NCI-H748 (cell line): ENCODE data around the gene TRIM65.
A peak's percentile ranks its signal among the peaks of the same experiment; 100 is the strongest.
"Not testable (repeated sequence)": the region's sequence is repeated elsewhere in the genome, so short reads cannot be mapped to it uniquely, and the experiment has no call there.

Experiments
- DNase-seq: peaks from one replicate; lab custom pipeline; 2025; ENCODE audit not compliant: unreplicated experiment; lab: John Stamatoyannopoulos, UW

The TRIM65 gene

DNA sequence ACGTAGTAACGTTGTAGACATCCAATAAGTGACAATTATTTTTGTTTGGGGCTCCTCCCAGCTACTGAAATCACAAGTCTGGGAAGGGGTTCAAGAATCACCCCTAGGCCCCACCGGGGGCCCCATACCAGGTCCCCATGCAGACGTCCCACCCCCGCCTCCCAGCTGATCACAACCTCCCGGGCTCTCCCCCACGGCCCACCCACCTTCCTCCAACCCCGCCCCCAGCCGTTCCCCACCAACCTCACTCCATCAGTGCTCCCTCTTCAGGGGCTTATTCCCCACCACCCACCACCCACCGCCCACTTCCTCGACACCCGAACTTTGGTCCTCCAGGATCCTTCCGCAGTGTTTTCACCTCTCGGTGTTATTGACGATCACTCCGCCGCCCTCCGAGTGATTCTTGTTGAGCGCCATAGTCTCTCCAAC lies 41.9 kb downstream of the TRIM65 start:
- no peak for DNase-seq

- DNase-seq, result no peak
Observed at GRCh38 chr17:75854101-75854748, 42.5 kb downstream of the TRIM65 start.

DNA sequence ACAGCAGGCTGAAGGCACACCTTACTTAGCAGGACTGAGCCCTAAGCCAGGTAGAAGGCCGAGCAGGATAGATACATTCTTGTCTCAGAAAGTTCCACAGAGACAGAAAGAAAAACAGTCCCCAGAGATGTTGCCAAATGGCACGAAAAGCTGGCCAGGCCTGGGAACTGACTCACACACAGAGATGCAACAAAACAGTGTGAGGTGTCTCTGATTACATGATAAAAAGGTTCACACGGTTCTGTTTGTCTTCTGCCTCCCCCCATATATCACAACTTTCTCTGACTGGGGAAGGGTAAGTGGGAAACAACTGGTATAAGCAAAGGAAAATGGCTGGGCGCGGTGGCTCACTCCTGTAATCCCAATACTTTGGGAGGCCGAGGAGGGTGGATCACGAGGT lies 43.3 kb downstream of the TRIM65 start:
- no peak for DNase-seq

GRCh38 chr17:75851693-75851991 lies 45.1 kb downstream of the TRIM65 start:
- DNase-seq, result not testable (repeated sequence)

DNA sequence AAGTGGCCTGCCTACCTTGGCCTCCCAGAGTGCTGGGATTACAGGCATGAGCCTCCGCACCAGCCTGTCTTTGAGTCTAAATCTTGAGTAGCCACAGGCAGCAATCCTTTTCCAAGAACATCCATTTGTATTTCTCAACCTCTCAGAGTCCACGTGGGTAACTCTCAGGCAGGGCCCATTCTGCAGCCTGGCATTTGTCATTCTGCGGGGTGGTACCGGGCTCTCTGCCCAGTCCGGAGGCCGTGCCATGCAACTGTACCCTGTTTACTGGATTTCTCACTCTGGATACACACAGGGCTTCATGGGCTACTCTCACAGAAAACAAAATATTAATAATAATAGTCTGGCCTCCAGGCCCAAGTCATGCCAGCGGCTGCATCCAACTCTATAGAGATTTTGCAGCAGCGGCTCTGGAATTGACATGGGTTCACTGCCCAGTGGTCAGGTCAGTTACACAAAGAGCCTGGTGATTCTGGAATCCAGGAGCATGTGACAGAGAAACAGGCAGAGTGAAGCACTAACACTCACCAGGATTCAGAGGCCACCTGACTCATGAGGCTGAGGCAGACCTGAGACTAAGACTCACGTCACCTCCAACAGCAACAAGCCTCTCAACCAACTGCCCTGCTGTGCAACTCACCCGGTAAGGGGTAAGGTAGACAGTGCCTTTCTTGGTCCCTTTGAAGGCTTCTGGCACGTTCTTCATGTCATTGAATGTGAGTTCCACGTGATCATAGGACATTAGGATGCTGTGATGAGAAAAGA lies 45.6 kb downstream of the TRIM65 start:
- DNase-seq, result no peak

GRCh38 chr17:75849724-75850123 lies 47.0 kb downstream of the TRIM65 start:
- DNase-seq, result no peak

- no peak for DNase-seq
Observed at GRCh38 chr17:75849279-75849646, 47.5 kb downstream of the TRIM65 start.

- DNase-seq, result peak; percentile 56
Observed at GRCh38 chr17:75848523-75849278, 48.0 kb downstream of the TRIM65 start.

GRCh38 chr17:75847614-75848522 lies 48.9 kb downstream of the TRIM65 start:
- no peak for DNase-seq

DNA sequence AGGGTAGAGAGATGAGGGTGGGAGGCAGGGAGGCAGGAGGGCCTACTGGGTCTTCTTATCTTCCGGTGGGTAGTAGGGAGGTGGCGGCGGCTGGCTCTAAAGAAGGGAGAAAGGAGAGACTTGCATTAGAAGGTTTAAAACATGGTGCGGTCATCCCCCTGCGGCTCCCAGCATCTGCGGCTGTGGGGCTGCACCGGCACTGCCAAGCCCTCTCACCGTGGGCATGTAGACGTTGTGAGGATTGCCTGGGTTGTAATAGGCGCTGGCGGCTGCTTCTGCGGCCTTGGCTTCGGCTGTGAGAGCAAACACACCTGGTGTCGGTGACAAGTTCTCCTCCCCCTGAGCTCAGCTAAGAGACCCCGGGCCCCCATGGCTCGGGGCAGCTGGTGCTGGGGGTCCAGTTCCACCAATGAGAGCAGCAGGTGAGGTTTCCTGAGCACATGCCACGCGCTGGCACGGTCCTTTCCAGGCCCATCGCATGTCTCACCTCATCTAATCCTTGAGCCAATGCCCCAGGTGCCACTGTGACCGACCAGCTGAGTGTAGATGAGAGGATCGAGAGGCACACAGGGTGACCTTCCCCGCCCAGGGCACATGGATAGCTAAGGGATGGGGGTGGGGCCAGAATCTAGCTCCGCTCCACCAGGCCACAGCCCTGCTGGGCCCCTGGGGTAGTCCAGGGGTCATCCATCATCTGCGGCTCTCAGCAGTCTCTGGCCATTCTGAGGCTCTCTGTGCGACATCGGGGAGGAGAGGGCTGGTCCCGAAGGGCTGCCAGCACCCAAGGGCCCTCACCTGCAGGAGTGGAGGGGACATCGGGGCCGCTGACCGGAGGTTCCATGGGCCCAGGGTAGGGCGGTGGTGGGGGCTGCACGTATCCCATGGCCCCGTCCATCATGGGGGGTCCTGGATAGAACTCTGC lies 49.8 kb downstream of the TRIM65 start:
- DNase-seq, result no peak

DNA sequence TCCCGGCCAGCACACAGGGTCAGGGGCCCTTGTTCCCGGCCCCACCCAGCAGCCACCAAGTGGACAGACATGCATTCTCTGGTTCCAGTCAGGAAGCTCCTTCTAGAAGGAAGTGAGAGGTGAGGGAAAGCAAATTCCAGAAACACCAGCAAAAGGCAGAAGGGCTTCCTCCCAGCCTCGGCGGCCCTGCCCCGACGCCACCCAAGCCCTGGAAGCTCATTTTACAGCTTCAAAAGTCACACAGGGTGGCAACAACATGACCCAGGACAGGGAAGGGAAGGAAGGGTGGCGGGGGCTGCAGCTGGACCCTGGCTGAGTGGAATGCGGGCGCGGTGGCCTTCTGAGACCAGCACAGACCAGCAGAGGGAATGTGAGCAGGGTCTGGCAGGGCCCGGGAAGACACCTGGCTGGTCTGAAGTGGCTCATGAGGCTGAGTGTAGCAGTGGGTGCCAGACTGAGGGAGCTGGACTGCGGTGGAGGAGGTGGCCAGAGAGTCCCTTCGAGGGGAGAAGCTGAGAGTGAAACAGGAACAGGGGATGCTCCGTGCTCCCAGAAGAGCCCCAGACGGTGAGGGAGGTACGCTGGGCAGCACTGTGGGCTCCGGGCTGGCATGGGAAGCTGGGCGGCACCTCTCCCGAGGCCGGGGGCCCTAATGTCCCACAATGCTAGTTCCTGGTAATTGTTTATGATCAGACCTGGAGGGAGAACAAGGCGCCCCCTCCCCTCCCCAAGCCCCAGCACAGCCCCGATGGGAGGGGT lies 50.6 kb downstream of the TRIM65 start:
- DNase-seq, result no peak

DNA sequence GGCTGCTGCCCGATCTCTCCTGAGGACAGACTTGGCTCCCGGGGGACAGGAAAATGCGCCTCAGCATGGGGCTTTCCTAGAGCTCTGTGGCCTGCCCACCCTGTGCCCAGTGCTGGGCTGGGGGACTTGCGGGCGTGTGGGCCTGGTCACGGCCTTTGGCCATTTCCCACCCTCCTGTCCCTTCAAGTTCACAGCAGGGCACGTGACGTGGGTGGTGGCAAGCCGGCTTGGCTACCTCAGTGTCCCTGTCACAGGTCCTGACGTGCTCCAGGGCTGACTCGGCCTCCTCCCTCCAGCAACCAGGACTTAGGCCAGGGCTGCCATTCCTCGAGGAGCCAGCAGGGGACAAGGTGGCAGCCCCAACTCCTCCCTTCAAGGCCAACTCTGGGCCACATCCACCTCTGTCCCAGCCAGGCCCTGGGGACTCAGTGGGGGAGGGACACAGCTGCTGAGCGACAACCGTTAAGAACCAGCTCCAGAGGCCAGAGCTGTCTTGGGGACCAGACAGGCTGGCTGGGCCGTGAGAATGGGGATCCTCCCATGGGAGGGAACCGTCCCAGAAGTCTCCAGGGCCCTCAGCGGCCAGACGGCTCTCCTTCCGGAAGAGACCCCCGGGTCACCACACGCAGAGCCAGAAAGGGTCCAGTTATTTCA lies 51.6 kb downstream of the TRIM65 start:
- DNase-seq, result peak; percentile 12

DNA sequence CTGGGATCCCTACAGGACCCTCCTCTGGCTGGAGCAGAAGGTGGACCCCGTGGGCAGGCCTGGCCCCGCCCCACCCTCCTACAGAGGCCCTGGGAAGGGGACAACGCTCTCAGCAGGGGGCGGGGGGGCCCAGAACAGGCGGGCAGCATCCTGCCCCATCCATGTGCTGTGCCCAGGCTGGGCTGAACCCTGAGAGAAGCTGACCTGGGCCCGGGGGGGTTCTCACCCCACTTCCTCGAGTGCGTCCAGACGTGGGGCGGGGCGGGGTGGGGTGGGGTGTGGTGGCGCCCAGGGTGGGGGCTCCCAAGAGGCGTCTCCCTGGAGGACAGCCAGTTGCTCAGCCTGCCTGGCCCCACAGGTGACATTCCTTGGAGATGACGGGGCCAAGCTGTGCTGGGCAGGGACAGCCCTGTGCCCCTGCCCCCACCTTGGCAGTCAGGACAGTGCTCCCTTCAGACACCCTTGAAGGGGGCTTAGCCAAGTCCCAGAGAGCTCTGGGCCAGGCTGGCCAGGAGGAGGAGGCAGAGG lies 52.2 kb downstream of the TRIM65 start:
- no peak for DNase-seq

DNA sequence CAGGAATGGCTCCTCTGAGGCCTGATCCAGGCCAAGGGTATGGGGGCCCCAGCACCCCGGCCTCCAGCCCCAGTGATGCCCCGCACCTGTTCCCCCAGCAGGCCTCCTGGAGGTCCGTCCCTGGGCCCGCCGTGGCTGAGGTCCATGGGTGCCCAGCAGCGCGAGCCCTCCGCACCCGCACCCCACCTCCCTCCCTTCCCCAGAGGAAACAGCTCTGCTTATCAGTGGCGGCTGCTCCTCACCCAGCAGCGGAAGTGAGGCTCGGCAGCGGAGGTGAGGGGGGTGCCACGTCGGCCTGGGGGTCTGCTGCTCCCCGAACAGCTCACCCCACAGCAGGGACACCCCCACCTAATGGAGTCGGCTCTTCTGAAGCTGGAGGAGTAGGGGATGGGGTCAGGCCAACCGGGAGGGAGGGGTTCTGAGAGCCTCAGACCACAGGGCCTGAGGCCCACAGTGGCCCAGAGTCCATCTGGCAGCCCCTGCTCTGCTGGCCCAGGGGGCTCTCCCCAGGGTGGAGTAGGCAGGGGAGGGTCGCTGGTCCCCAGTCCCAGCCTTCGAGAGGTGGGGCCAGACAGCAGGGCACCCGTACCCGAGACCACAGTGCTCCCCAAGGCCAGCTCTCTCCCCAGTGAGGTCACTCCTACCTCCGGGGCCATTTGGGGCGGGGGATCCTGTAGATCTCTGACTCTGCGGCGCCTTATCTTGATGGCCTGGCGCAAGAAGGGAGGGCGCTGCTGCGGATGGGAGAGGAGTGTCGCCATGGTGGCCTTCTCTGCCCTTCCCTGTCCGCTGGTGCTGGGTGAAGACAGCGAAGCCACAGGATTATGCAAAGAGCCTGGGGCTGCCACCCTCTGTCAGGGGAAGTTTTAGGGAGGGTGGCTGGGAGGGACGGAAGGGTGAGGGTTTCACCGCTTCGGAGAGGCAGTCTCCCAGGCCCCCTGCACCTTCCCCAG lies 52.9 kb downstream of the TRIM65 start, which contains the start of gene UNC13D:
Gene UNC13D (minus strand): TSS at position 828 of the 953 bp plus-strand sequence. CDS start 67 bp downstream, at position 761.
- DNase-seq, result no peak

DNA sequence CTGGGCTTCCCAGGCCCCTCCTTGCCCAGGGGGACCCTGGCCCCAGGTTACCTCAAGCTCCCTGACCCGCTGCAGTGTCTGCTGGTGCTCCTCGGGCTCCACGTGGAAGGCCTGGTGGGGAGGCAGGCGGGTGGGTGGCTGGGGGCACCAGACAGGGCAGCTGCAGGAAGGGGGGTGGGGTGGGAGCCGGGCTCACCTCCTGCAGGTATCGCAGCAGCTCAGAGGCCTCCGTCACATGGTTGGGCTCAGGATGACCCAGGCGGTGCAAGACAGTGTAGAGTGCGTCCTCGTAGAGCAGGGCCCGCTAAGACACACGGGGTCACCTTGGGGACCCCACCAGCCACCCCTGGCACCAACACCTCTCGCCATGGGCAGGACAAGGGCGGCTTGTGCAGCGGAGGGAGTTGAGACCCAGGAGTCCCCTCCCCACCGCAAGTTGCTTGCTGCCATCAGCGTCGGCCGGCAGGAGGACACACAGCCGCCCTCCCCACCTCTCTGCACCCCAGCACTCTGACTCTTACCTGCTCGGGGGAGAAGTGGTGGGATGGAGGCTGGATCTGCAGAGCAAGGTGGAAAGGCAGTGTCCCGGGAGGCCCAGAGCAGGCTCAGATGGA lies 53.7 kb downstream of the TRIM65 start:
- no peak for DNase-seq

GRCh38 chr17:75842411-75842810 lies 54.3 kb downstream of the TRIM65 start:
- DNase-seq, result no peak

- DNase-seq, result no peak
Observed at GRCh38 chr17:75840799-75841164, 56.0 kb downstream of the TRIM65 start.
